HG03196 (cell line): ENCODE results near the gene WIZ.

ENCODE experiments used
- ATAC-seq: cut with Tn5 transposase; IDR thresholded peaks from one replicate; pipeline ENCODE4 v1.9.1; 2021; ENCODE audit not compliant: unreplicated experiment

Gene WIZ

GRCh38 chr19:15445807-15446376, 3.9 kb downstream of the WIZ start:
- ATAC-seq, result no peak

GRCh38 chr19:15445227-15445605, 4.5 kb downstream of the WIZ start:
- ATAC-seq, result no peak

GRCh38 chr19:15444505-15445226, 5.1 kb downstream of the WIZ start:
- no peak for ATAC-seq

- no peak for ATAC-seq
Measured at GRCh38 chr19:15443838-15444237, 5.9 kb downstream of the WIZ start.

GRCh38 chr19:15443325-15443724, 6.4 kb downstream of the WIZ start:
- ATAC-seq, result no peak

- ATAC-seq, result no peak
Measured at GRCh38 chr19:15442142-15442920, 7.4 kb downstream of the WIZ start.

GRCh38 chr19:15441317-15441716, 8.4 kb downstream of the WIZ start:
- ATAC-seq, result no peak

GRCh38 chr19:15439821-15440641, 9.7 kb downstream of the WIZ start:
- no peak for ATAC-seq

GRCh38 chr19:15439078-15439799, 10.5 kb downstream of the WIZ start:
- no peak for ATAC-seq

- no peak for ATAC-seq
Measured at GRCh38 chr19:15438577-15438976, 11.2 kb downstream of the WIZ start.

- ATAC-seq, result no peak
Measured at GRCh38 chr19:15438124-15438496, 11.6 kb downstream of the WIZ start.

GRCh38 chr19:15437355-15438123, 12.2 kb downstream of the WIZ start:
- no peak for ATAC-seq

GRCh38 chr19:15436826-15437110, 13.0 kb downstream of the WIZ start:
- no peak for ATAC-seq

- ATAC-seq, result no peak
Measured at GRCh38 chr19:15436012-15436825, 13.5 kb downstream of the WIZ start.

GRCh38 chr19:15433519-15434069, 16.2 kb downstream of the WIZ start:
- ATAC-seq, result no peak

GRCh38 chr19:15432629-15433518, 16.9 kb downstream of the WIZ start:
- peak; percentile 61 for ATAC-seq

- ATAC-seq, result no peak
Measured at GRCh38 chr19:15432018-15432494, 17.7 kb downstream of the WIZ start.
